A172 (cell line): ENCODE measurements around the gene TOB2. TPM values are rescaled to one million over a fixed set of nuclear protein-coding genes. Genes with fewer than 3 reads are reported as not detected.
"Not testable (repeated sequence)": the region's sequence is repeated elsewhere in the genome, so short reads cannot be mapped to it uniquely, and the experiment has no call there.

Source experiments
- DNase-seq: peaks from one replicate; pipeline ENCODE4 v3.0.0-alpha.2; 2015; ENCODE audit warnings: low spot score
- total RNA-seq: library from RNA; depleted of rRNA; stranded (reverse); fragments of >200 nt; shearing (Covaris generic); gene quantifications from 2 replicates; pipeline ENCODE4 v1.2.3, GENCODE V29; 2014

TOB2 gene
- total RNA-seq, 1 experiment from 2014 or later = 6.2 TPM

- DNase-seq = no peak
These were observed 17.2 kb downstream of the TOB2 start for GRCh38 chr22:41429232-41429950.

- DNase-seq = no peak
These were observed 20.8 kb downstream of the TOB2 start for GRCh38 chr22:41425660-41426365.

- no peak for DNase-seq
These were observed 27.9 kb downstream of the TOB2 start for GRCh38 chr22:41418717-41419116.

- DNase-seq = peak; percentile 8
These were observed 28.8 kb downstream of the TOB2 start for GRCh38 chr22:41417622-41418390.

- no peak for DNase-seq
These were observed 31.0 kb downstream of the TOB2 start for GRCh38 chr22:41415554-41415953.

GRCh38 chr22:41411021-41411851, 35.4 kb downstream of the TOB2 start:
- DNase-seq = no peak

- DNase-seq = no peak
These were observed 36.3 kb downstream of the TOB2 start for GRCh38 chr22:41410311-41410751.

- no peak for DNase-seq
These were observed 37.9 kb downstream of the TOB2 start for GRCh38 chr22:41408665-41409064.

GRCh38 chr22:41407433-41407832, 39.2 kb downstream of the TOB2 start:
- DNase-seq = no peak

- DNase-seq = no peak
These were observed 40.2 kb downstream of the TOB2 start for GRCh38 chr22:41406410-41406809.

- no peak for DNase-seq
These were observed 41.0 kb downstream of the TOB2 start for GRCh38 chr22:41405588-41405987.

- peak; percentile 87 for DNase-seq
These were observed 42.9 kb downstream of the TOB2 start for GRCh38 chr22:41403532-41404318.

GRCh38 chr22:41402851-41403250, 43.8 kb downstream of the TOB2 start:
- DNase-seq = not testable (repeated sequence)

- peak; percentile 64 for DNase-seq
These were observed 44.6 kb downstream of the TOB2 start for GRCh38 chr22:41401781-41402648.

- DNase-seq = no peak
These were observed 47.7 kb downstream of the TOB2 start for GRCh38 chr22:41398921-41399320.

GRCh38 chr22:41397143-41397811, 49.3 kb downstream of the TOB2 start:
- no peak for DNase-seq

- no peak for DNase-seq
These were observed 50.9 kb downstream of the TOB2 start for GRCh38 chr22:41395531-41396240.

GRCh38 chr22:41394012-41394356, 52.6 kb downstream of the TOB2 start:
- no peak for DNase-seq

- no peak for DNase-seq
These were observed 59.3 kb downstream of the TOB2 start for GRCh38 chr22:41387341-41387740.
